GM23338 (cell line): ENCODE data around the gene EYS. TPM values are rescaled to one million over a fixed set of nuclear protein-coding genes. Genes with fewer than 3 reads are reported as not detected.

Source experiments
- ATAC-seq: fragments of 200-7000 bp; cut with Tn5 transposase; 3 replicates; pipeline ENCODE4 v1.9.1; 2020
- DNase-seq: peaks from one replicate; pipeline ENCODE4 v3.0.0-alpha.2; 2015; ENCODE audit warnings: low spot score
- H2AFZ ChIP-seq: fragments of 200-600 bp; sonication (generic); 2 replicates; pipeline ENCODE4 v1.8.0; 2016; ENCODE audit warnings: antibody characterized with exemption, mild to moderate bottlenecking, moderate library complexity
- H3F3A ChIP-seq: fragments of 200-600 bp; sonication (generic); replicated peaks from 2 replicates; pipeline ENCODE4 v1.8.0; 2017; ENCODE audit warnings: antibody characterized with exemption, mixed run types, low read depth
- H3K27ac ChIP-seq: fragments of 200-600 bp; sonication (generic); 2 replicates; pipeline ENCODE4 v1.6.1; 2016; ENCODE audit warnings: low read depth
- H3K27me3 ChIP-seq: fragments of 200-600 bp; sonication (generic); 2 replicates; pipeline ENCODE4 v1.8.0; 2016; ENCODE audit warnings: mild to moderate bottlenecking, mixed run types, moderate library complexity; ENCODE audit not compliant: insufficient read depth
- H3K36me3 ChIP-seq: fragments of 200-600 bp; sonication (generic); 2 replicates; pipeline ENCODE4 v1.8.0; 2016; ENCODE audit warnings: mild to moderate bottlenecking; ENCODE audit not compliant: insufficient read depth
- H3K4me1 ChIP-seq: fragments of 200-600 bp; sonication (generic); 2 replicates; pipeline ENCODE4 v1.8.0; 2016; ENCODE audit warnings: mild to moderate bottlenecking, moderate library complexity; ENCODE audit not compliant: insufficient read depth
- H3K4me2 ChIP-seq: fragments of 200-600 bp; sonication (generic); 2 replicates; pipeline ENCODE4 v1.7.1; 2017; ENCODE audit warnings: mixed run types
- H3K4me3 ChIP-seq: fragments of 200-600 bp; sonication (generic); 2 replicates; pipeline ENCODE4 v1.6.1; 2016; ENCODE audit warnings: mixed run types
- H3K79me2 ChIP-seq: fragments of 200-600 bp; sonication (generic); replicated peaks from 2 replicates; pipeline ENCODE4 v1.8.0; 2017; ENCODE audit warnings: mild to moderate bottlenecking; ENCODE audit not compliant: insufficient read depth
- H3K9me2 ChIP-seq: fragments of 200-600 bp; sonication (generic); 2 replicates; pipeline ENCODE4 v1.8.0; 2017; ENCODE audit not compliant: insufficient read depth
- H4K20me1 ChIP-seq: fragments of 200-600 bp; sonication (generic); replicated peaks from 2 replicates; pipeline ENCODE4 v1.8.0; 2017; ENCODE audit warnings: mild to moderate bottlenecking; ENCODE audit not compliant: insufficient read depth
- H3K27ac Mint-ChIP-seq: 2 replicates; pipeline ENCODE4 v1.8.0; 2020; ENCODE audit warnings: inconsistent platforms, mild to moderate bottlenecking, moderate library complexity, mixed read lengths
- H3K27me3 Mint-ChIP-seq: 3 replicates; pipeline ENCODE4 v1.8.0; 2022; ENCODE audit warnings: low read depth, mild to moderate bottlenecking, moderate library complexity, mixed read lengths, inconsistent platforms; ENCODE audit not compliant: insufficient read depth, poor library complexity
- H3K36me3 Mint-ChIP-seq: 3 replicates; pipeline ENCODE4 v1.8.0; 2021; ENCODE audit warnings: low read depth, mild to moderate bottlenecking, inconsistent platforms, moderate library complexity, mixed read lengths
- H3K4me1 Mint-ChIP-seq: 3 replicates; pipeline ENCODE4 v1.8.0; 2020; ENCODE audit warnings: mild to moderate bottlenecking, inconsistent platforms, mixed read lengths
- H3K4me3 Mint-ChIP-seq: 3 replicates; pipeline ENCODE4 v1.8.0; 2021; ENCODE audit warnings: moderate library complexity, mild to moderate bottlenecking, inconsistent platforms, mixed read lengths
- H3K9me3 Mint-ChIP-seq: 3 replicates; pipeline ENCODE4 v1.8.0; 2020; ENCODE audit warnings: moderate library complexity, mild to moderate bottlenecking, inconsistent platforms, mixed read lengths
- CREB1 ChIP-seq: fragments of 250-450 bp; sonication (Bioruptor Pico); IDR thresholded peaks from 2 replicates; pipeline ENCODE4 v1.5.0; 2020; ENCODE audit warnings: low read depth, mild to moderate bottlenecking, moderate library complexity
- CTCF ChIP-seq, 2 experiments: fragments of 200-600 bp in 1 of 2; sonication (generic) in 1 of 2; conservative IDR thresholded peaks; 2 replicates each; pipeline versions ENCODE4 v1.5.1 to v1.6.1; 2016 to 2017; ENCODE audit warnings: antibody characterized with exemption in 2 of 2, low read depth in 2 of 2, mild to moderate bottlenecking in 2 of 2, moderate library complexity in 1 of 2
- ETS1 ChIP-seq: IDR thresholded peaks from 2 replicates; pipeline ENCODE4 v1.6.1; 2016; ENCODE audit warnings: antibody characterized with exemption
- EZH2 ChIP-seq: fragments of 200-600 bp; sonication (generic); IDR thresholded peaks from one replicate; pipeline ENCODE4 v1.8.0; 2017; ENCODE audit warnings: antibody characterized with exemption, mild to moderate bottlenecking, low read depth; ENCODE audit not compliant: unreplicated experiment
- EZH2phosphoT487 ChIP-seq: fragments of 200-600 bp; sonication (generic); IDR thresholded peaks from one replicate; pipeline ENCODE4 v1.8.1; 2018; ENCODE audit warnings: antibody characterized with exemption; ENCODE audit not compliant: unreplicated experiment
- JUNB ChIP-seq: IDR thresholded peaks from one replicate; pipeline ENCODE4 v1.6.1; 2016; ENCODE audit warnings: antibody characterized with exemption; ENCODE audit not compliant: unreplicated experiment
- NANOG ChIP-seq: IDR thresholded peaks from 2 replicates; pipeline ENCODE4 v1.6.1; 2016; ENCODE audit warnings: antibody characterized with exemption, borderline replicate concordance
- POLR2AphosphoS5 ChIP-seq: IDR thresholded peaks from 2 replicates; pipeline ENCODE4 v1.6.1; 2016; ENCODE audit warnings: antibody characterized with exemption, low read depth
- REST ChIP-seq: IDR thresholded peaks from one replicate; pipeline ENCODE4 v1.6.1; 2018; ENCODE audit warnings: antibody characterized with exemption; ENCODE audit not compliant: unreplicated experiment
- STAT1 ChIP-seq: IDR thresholded peaks from one replicate; pipeline ENCODE4 v1.6.1; 2016; ENCODE audit warnings: antibody characterized with exemption; ENCODE audit not compliant: unreplicated experiment
- ZNF114 ChIP-seq: fragments of 250-450 bp; sonication (Bioruptor Pico); IDR thresholded peaks from 2 replicates; pipeline ENCODE4 v1.5.0; 2020; ENCODE audit warnings: mild to moderate bottlenecking, moderate library complexity
- ZNF331 ChIP-seq: fragments of 250-450 bp; sonication (Bioruptor Pico); IDR thresholded peaks from 2 replicates; pipeline ENCODE4 v1.5.0; 2020; ENCODE audit warnings: low read depth, mild to moderate bottlenecking, moderate library complexity
- polyA plus RNA-seq: library from polyadenylated mRNA; unstranded; fragments of >200 nt; fragmentation: Nextera tagmentation; extraction: Ambion mirVana; gene quantifications from 2 replicates; pipeline ENCODE4 v1.2.1, GENCODE V29; 2016
- total RNA-seq: library from RNA; depleted of rRNA; stranded (reverse); fragments of >200 nt; shearing (Covaris generic); gene quantifications from 2 replicates; pipeline ENCODE4 v1.2.3, GENCODE V29; 2014
- TF ChIP-seq, protein P1 (sequence below): fragments of 250-450 bp; sonication (Bioruptor Pico); IDR thresholded peaks from 2 replicates; pipeline ENCODE4 v1.5.0; 2020; ENCODE audit warnings: mild to moderate bottlenecking, moderate library complexity

Gene EYS
- total and polyA plus RNA-seq, 2 experiments from 2014 or later: 0.38 to 0.52 TPM

DNA sequence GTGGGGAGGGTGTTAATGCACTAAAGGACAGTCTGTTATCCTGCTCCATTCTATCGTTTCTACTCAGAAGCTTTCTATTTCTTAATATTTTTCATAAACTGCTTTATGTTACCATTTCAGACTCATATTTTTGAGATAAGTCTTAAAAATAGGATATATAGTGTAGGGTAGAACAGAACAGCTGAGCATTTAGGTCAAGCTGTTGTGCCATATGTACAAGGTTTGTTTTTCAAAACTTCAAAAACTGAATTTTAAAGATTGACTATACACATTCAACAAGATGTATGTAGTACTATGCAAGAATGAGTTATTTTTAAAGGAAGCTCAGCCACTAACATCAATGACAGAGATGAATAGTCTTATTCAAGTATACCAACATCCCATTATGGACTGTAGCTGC lies 1634.3 kb downstream of the EYS start (continued):
- no peak for TF ChIP-seq ZNF114 (CRISPR knock-in tag)
- no peak for TF ChIP-seq EZH2phosphoT487

GRCh38 chr6:64064919-64065318 lies 1642.1 kb downstream of the EYS start:
- ATAC-seq: no peak
- Mint-ChIP-seq H3K4me1 (no peaks in the 10 kb centered on the region), H3K27me3 (no peaks in the 10 kb centered on the region), H3K27ac (no peak overlapping the region), H3K9me3 (no peaks in the 10 kb centered on the region; the same call in 2 of the 3 replicates), H3K4me3 (no peak overlapping the region), H3K36me3 (no peaks in the 10 kb centered on the region)
- Histone ChIP-seq H3F3A (no peaks in the 10 kb centered on the region), H3K4me2 (no peak overlapping the region), H3K36me3 (no peaks in the 10 kb centered on the region), H3K9me2 (no peaks in the 10 kb centered on the region), H3K79me2 (no peaks in the 10 kb centered on the region), H3K27ac (no peak overlapping the region), H3K4me1 (no peaks in the 10 kb centered on the region), H3K27me3 (no peaks in the 10 kb centered on the region), H3K4me3 (no peak overlapping the region), H2AFZ (no peak overlapping the region), H4K20me1 (no peaks in the 10 kb centered on the region)
- no peak for DNase-seq
- TF ChIP-seq NANOG: no peak
- TF ChIP-seq ZNF114 (CRISPR knock-in tag): no peak
- no peak for TF ChIP-seq STAT1
- TF ChIP-seq CTCF (conservative IDR thresholded peaks at IDR 0.05; ENCODE audit: low read depth in 2 of 2): no peak
- no peak for TF ChIP-seq CREB1 (CRISPR knock-in tag)
- no peak for TF ChIP-seq POLR2AphosphoS5
- TF ChIP-seq EZH2: no peak
- TF ChIP-seq, protein P1, sequence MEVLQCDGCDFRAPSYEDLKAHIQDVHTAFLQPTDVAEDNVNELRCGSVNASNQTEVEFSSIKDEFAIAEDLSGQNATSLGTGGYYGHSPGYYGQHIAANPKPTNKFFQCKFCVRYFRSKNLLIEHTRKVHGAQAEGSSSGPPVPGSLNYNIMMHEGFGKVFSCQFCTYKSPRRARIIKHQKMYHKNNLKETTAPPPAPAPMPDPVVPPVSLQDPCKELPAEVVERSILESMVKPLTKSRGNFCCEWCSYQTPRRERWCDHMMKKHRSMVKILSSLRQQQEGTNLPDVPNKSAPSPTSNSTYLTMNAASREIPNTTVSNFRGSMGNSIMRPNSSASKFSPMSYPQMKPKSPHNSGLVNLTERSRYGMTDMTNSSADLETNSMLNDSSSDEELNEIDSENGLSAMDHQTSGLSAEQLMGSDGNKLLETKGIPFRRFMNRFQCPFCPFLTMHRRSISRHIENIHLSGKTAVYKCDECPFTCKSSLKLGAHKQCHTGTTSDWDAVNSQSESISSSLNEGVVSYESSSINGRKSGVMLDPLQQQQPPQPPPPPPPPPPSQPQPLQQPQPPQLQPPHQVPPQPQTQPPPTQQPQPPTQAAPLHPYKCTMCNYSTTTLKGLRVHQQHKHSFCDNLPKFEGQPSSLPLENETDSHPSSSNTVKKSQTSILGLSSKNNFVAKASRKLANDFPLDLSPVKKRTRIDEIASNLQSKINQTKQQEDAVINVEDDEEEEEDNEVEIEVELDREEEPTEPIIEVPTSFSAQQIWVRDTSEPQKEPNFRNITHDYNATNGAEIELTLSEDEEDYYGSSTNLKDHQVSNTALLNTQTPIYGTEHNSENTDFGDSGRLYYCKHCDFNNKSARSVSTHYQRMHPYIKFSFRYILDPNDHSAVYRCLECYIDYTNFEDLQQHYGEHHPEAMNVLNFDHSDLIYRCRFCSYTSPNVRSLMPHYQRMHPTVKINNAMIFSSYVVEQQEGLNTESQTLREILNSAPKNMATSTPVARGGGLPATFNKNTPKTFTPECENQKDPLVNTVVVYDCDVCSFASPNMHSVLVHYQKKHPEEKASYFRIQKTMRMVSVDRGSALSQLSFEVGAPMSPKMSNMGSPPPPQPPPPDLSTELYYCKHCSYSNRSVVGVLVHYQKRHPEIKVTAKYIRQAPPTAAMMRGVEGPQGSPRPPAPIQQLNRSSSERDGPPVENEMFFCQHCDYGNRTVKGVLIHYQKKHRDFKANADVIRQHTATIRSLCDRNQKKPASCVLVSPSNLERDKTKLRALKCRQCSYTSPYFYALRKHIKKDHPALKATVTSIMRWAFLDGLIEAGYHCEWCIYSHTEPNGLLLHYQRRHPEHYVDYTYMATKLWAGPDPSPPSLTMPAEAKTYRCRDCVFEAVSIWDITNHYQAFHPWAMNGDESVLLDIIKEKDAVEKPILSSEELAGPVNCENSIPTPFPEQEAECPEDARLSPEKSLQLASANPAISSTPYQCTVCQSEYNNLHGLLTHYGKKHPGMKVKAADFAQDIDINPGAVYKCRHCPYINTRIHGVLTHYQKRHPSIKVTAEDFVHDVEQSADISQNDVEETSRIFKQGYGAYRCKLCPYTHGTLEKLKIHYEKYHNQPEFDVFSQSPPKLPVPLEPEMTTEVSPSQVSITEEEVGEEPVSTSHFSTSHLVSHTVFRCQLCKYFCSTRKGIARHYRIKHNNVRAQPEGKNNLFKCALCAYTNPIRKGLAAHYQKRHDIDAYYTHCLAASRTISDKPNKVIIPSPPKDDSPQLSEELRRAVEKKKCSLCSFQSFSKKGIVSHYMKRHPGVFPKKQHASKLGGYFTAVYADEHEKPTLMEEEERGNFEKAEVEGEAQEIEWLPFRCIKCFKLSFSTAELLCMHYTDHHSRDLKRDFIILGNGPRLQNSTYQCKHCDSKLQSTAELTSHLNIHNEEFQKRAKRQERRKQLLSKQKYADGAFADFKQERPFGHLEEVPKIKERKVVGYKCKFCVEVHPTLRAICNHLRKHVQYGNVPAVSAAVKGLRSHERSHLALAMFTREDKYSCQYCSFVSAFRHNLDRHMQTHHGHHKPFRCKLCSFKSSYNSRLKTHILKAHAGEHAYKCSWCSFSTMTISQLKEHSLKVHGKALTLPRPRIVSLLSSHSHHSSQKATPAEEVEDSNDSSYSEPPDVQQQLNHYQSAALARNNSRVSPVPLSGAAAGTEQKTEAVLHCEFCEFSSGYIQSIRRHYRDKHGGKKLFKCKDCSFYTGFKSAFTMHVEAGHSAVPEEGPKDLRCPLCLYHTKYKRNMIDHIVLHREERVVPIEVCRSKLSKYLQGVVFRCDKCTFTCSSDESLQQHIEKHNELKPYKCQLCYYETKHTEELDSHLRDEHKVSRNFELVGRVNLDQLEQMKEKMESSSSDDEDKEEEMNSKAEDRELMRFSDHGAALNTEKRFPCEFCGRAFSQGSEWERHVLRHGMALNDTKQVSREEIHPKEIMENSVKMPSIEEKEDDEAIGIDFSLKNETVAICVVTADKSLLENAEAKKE (CRISPR knock-in tag): no peak
- TF ChIP-seq ETS1: no peak
- no peak for TF ChIP-seq EZH2phosphoT487
- no peak for TF ChIP-seq JUNB
- no peak for TF ChIP-seq ZNF331
- no peak for TF ChIP-seq REST
